HG03439 (cell line): ENCODE measurements around the gene SNX1.

Experiments used
- ATAC-seq: cut with Tn5 transposase; IDR thresholded peaks from one replicate; pipeline ENCODE4 v1.9.1; 2021; ENCODE audit warnings: mild to moderate bottlenecking, moderate library complexity; ENCODE audit not compliant: unreplicated experiment

Gene SNX1

GRCh38 chr15:64143276-64143675 is 47.5 kb downstream of the SNX1 start:
- no peak for ATAC-seq

GRCh38 chr15:64144192-64144564 is 48.4 kb downstream of the SNX1 start:
- ATAC-seq, result no peak

- peak; percentile 53 for ATAC-seq
Observed at GRCh38 chr15:64144565-64145281, 48.9 kb downstream of the SNX1 start.

DNA sequence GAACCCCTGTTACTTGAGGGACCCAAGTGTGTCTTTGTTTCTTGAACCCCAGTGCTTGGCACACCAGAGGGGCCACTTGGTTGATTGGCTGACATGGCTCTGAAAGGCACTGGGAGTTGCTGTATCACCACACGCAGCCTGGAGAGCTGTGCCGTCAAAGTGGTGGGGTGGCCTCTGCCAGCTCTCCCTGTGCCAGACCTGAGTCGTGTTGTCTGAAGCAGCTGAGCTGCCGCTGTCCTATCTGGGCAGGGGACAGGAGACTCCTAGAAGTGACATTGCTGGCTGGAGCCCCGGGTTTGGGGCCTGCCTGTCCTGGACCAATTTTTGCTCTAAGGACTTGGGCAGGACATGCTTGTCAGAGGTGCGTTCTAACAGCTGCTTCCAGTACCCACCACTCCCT is 50.3 kb downstream of the SNX1 start:
- ATAC-seq, result no peak

GRCh38 chr15:64146520-64146884 is 50.7 kb downstream of the SNX1 start:
- ATAC-seq, result no peak

DNA sequence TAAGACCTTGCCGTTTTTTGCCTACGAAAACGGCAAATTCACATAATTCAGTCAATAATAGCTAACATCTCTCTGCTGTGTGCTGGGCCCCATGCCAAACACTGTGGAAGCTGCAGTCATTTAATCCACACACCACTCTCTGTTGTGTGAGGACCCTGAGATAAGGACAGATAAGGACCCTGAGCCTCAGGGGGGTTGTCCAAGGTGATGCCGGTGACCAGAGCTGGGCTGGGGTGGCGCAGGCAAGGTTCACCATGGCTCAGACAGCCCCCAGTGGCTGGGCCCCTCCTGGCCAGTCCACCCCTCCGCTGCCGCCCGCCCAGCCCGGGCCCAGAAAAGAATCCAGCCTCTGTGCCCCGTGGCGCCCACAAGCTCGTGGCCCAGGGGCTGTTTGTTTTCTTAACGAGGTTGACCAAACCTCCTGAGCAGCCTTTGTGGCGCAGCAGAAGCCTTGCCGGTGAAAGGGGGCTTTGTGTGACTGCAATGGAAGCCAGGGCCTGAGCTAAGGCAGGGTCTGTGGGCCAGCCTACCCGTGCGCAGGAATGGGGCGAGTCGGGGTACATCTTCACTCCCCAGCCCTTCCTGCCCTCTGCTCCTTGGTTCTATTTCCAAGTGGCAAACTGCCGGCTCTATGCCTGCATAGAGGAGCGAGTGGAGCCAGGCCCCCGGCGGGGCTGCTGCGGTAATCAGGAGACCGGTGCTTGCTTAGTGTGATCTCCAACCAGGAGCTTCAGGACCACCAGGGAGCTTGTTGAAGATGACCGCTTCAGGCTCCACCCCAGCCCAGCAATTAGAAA is 51.3 kb downstream of the SNX1 start:
- no peak for ATAC-seq

DNA sequence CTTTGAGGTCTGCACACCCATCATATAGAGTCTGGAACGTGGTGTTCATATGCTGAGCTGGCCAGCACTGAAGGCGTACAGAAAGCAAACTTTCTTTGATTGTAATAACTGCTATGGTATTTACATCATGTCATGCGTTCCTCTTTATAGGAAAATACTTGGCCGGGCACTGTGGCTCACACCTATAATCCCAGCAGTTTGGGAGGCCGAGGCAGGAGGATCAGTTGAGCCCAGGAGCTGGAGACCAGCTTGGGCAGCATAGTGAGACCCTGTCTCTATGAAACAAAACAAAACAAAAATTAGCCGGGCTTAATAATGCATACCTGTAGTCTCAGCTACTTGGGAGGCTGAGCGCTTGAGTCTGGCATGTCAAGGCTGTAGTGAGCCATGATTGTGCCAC is 52.4 kb downstream of the SNX1 start:
- no peak for ATAC-seq

- no peak for ATAC-seq
Observed at GRCh38 chr15:64148581-64148980, 52.8 kb downstream of the SNX1 start.

- no peak for ATAC-seq
Observed at GRCh38 chr15:64149424-64149823, 53.6 kb downstream of the SNX1 start.

DNA sequence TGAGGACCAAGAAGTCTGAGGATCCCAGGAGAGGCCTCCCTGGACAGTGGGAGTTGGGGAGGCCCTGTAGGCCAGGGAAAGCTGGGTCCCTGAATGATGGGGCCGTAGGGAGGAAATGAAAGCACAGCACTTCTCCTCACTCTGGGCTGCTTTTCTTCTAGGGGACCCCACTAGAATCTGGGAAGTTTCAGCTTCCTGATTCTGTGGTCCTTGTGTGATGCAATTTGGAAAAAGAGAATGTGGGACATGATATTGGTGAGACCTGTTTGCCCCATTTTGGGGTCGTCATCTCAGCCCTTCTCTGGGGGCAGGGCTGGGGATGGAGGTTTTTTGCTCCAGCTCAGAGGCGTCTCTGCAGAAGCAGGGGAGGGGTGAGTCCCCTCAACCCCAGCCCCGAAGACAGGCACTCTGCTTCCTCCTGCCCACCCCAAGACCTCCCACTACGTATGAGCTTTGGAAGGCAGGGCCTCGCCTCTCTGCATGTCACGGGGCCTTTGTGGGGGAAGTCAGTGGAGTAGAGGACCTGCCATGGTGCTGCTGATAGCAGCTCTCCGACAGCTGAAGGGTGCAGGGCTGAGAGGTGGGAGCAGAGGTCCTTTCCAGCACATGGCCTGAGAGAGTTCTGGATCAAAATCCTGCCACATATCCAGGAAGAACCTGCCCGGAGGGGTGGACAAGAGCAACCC is 54.3 kb downstream of the SNX1 start:
- no peak for ATAC-seq

GRCh38 chr15:64151727-64152506 is 56.1 kb downstream of the SNX1 start, which contains the start of gene SNX22:
Gene SNX22, plus strand, starts transcription at chr15:64151731. Its CDS starts 45 bp downstream, at chr15:64151776.
- no peak for ATAC-seq

- no peak for ATAC-seq
Observed at GRCh38 chr15:64152507-64153387, 57.0 kb downstream of the SNX1 start.

DNA sequence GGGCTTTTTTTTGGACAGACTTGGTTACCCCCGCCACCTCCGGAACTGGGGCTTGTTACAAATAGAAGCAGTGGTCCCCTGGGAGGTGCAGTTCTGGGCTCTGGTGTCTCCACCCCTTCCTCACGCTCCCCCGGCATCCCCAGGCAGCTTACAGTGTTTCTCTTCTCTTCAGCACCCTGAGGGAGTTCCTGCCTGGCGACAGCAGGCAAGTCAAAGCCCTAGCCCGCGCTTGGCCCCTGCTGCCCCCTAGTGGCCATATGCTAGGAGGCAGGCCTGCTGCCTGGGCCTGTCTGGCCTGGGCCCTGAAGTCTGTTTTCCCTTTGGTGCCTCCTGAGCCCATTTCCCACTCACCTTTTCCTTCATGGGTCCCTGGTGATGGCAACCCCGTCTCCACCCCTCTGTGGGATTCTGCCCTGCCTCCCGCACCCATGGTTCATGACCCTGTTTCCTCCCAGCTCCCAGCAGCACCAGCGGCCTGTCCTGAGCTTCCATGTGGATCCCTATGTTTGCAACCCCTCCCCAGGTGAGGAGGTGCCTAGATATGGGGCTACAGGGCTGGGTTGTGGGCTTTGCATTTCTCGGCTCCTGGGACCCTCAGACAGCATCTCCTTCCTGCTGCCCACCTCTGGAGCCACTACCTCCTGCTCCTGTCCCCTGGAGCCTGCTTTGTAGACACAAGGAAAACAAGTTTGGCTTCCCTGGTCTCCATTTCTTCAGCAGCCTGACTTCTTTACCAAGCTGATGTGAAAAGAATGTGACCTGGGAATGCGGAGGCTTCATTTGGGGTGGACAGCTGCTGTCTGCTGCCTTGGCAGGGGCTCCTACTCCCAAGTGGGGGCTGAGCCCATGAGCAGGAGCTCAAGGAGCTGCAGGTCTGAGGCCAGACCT is 57.9 kb downstream of the SNX1 start:
- ATAC-seq, result peak; percentile 64

DNA sequence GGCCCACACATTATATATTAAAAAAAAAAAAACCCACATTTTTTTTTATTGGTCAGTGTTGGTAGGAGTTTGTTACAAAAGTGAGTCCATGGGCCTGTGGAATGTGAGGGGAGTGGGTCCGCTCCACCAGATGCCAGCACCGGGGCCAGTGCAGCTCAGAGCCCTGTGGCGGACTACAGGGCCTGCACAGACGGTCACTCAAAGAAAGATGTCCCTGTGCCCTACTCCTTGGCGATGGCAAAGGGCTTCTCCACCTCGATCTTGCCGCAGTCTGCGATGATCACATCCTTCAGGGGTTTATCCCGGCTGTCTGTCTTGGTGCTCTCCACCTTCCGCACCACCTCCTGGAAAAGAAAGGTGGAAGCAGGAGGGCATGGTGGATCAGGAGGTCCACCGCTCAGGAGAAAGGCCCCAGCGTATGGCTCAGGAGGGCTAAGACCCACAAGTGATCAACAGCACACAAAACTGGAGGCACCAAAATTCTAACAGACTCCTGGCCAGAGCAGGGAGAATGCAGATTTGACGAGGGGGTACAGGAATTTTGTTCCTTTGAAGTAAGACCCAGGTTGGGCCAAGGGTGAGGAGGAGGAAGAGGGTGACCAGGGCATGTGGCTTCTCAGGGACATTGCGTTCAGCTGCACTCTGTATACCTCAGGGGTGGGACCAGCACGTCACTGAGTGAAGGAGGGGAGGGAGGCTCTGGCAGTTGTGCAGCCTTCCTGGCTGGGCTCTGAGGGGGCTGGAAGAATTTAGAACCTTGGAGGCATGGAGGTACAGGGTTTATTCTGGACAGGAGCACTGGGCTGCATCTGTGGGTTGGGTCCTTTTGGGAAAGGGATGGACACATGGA is 60.2 kb downstream of the SNX1 start:
- no peak for ATAC-seq

GRCh38 chr15:64156652-64157331 is 61.0 kb downstream of the SNX1 start:
- no peak for ATAC-seq

DNA sequence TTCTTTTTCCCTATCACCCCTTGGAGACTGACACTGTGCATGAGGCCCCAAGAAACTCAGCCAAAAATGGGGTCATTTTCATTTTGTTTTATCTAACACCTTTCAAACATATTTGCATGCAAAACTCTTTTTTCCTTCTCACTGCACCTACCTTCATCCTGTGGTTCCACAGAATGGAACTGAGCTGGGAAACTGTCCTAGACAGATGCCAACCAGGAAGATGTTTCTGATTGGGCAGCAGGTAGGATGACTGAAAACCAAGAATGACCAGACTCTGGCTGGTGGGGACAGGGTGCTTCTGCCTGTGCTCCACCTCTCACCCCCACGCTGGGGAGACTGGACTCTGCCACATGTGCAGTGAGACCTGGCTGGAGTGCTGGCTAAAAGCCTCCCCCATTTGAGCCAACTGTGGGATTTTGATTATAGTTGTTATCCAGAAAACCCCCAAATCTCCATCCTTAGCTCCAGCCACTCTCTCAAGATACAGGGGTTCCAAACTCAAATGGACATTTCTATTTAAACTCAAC is 61.9 kb downstream of the SNX1 start:
- ATAC-seq, result no peak

DNA sequence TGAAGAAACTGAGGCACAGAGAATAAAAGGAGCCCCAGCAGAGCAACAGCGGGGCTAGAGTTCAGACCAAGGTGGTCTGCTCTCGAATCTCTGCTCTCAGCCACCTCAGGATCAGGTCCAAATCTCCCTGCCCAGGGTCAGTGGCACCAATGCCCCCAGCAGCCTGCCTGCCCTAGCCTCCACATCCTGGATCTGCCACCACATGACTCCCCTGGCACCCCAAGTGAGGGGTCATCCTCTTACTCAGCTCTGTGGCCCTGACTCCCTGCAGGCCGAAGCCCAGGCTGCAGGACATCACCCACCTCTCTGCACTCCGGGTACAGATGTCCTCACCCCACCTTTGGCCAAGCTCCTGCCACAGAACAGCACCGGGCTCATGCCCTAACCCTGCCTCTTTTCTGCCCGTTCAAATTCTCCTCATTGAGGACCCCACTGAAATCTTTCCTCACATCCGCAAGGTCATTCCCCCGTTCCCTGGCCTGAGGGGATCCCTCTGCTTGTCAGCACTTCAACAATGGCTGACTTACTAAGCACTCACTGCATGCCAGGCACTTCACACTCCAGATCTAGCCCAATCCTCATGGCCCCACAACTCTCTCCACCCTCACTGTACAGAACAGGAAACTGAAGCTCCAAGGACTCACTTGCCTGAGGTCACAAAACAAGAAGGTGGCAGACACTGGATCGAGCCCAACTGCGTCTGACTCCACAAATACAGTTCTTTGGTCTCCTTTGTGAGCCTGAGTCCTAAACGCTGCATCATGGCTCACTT is 62.8 kb downstream of the SNX1 start:
- ATAC-seq, result no peak
